Measurements from ENCODE around the gene RRN3.
"Not testable (repeated sequence)": the region's sequence is repeated elsewhere in the genome, so short reads cannot be mapped to it uniquely, and the experiment has no call there.

GRCh38 chr16:15142107-15142890 is 48.2 kb upstream of the RRN3 start:
- TF ChIP-seq CTCF, POLR2AphosphoS5 (IDR thresholded peaks at IDR 0.05): not testable (repeated sequence)
